Measurements from ENCODE around the gene EXOC6B.

Gene EXOC6B

GRCh38 chr2:72204156-72204785, 621.6 kb downstream of the EXOC6B start:
- Histone ChIP-seq H3K4me3 (ENCODE audit: low read length in 2 of 2) (no peak overlapping the region), H3K9ac (ENCODE audit: low read length in 2 of 2) (no peak overlapping the region), H3K9me3 (ENCODE audit: control insufficient read depth in 2 of 2, low read length in 2 of 2) (no peaks in the 10 kb centered on the region), H3K4me1 (ENCODE audit: control insufficient read depth, insufficient read depth, low read length) (peaks cover 6% of the 10 kb centered on the region), H3K27ac (ENCODE audit: low read length) (no peak overlapping the region), H3K27me3 (ENCODE audit: control insufficient read depth in 1 of 2, insufficient read depth in 2 of 2, low read length in 2 of 2) (no peaks in the 10 kb centered on the region), H3K36me3 (ENCODE audit: control insufficient read depth in 2 of 2, insufficient read depth in 2 of 2, low read length in 2 of 2) (no peaks in the 10 kb centered on the region)

GRCh38 chr2:72198532-72199241, 627.1 kb downstream of the EXOC6B start:
- H3K4me3 ChIP-seq (ENCODE audit: low read length in 2 of 2), result no peak overlapping the region
- no peaks in the 10 kb centered on the region for H3K36me3 ChIP-seq (ENCODE audit: control insufficient read depth in 2 of 2, insufficient read depth in 2 of 2, low read length in 2 of 2)
- H3K27me3 ChIP-seq (ENCODE audit: control insufficient read depth in 1 of 2, insufficient read depth in 2 of 2, low read length in 2 of 2), result no peaks in the 10 kb centered on the region
- H3K9ac ChIP-seq (ENCODE audit: low read length in 2 of 2), result no peak overlapping the region
- H3K27ac ChIP-seq (ENCODE audit: low read length), result no peak overlapping the region
- no peaks in the 10 kb centered on the region for H3K9me3 ChIP-seq (ENCODE audit: control insufficient read depth in 2 of 2, low read length in 2 of 2)
- H3K4me1 ChIP-seq (ENCODE audit: control insufficient read depth, insufficient read depth, low read length), result no peaks in the 10 kb centered on the region

GRCh38 chr2:72193723-72194122, 632.1 kb downstream of the EXOC6B start:
- Histone ChIP-seq H3K27ac (ENCODE audit: low read length) (no peak overlapping the region), H3K9ac (ENCODE audit: low read length in 2 of 2) (no peak overlapping the region), H3K4me3 (ENCODE audit: low read length in 2 of 2) (no peak overlapping the region), H3K9me3 (ENCODE audit: control insufficient read depth in 2 of 2, low read length in 2 of 2) (no peaks in the 10 kb centered on the region), H3K27me3 (ENCODE audit: control insufficient read depth in 1 of 2, insufficient read depth in 2 of 2, low read length in 2 of 2) (no peaks in the 10 kb centered on the region), H3K36me3 (ENCODE audit: control insufficient read depth in 2 of 2, insufficient read depth in 2 of 2, low read length in 2 of 2) (no peaks in the 10 kb centered on the region), H3K4me1 (ENCODE audit: control insufficient read depth, insufficient read depth, low read length) (no peaks in the 10 kb centered on the region)

- H3K27ac ChIP-seq (ENCODE audit: low read length), result no peak overlapping the region
- no peaks in the 10 kb centered on the region for H3K27me3 ChIP-seq (ENCODE audit: control insufficient read depth in 1 of 2, insufficient read depth in 2 of 2, low read length in 2 of 2)
- no peaks in the 10 kb centered on the region for H3K36me3 ChIP-seq (ENCODE audit: control insufficient read depth in 2 of 2, insufficient read depth in 2 of 2, low read length in 2 of 2)
- no peak overlapping the region for H3K4me3 ChIP-seq (ENCODE audit: low read length in 2 of 2)
- no peaks in the 10 kb centered on the region for H3K4me1 ChIP-seq (ENCODE audit: control insufficient read depth, insufficient read depth, low read length)
- H3K9me3 ChIP-seq (ENCODE audit: control insufficient read depth in 2 of 2, low read length in 2 of 2), result no peaks in the 10 kb centered on the region
- H3K9ac ChIP-seq (ENCODE audit: low read length in 2 of 2), result no peak overlapping the region
Observed at GRCh38 chr2:72191441-72191840, 634.4 kb downstream of the EXOC6B start.

GRCh38 chr2:72185206-72185605, 640.6 kb downstream of the EXOC6B start:
- Histone ChIP-seq H3K9me3 (ENCODE audit: control insufficient read depth in 2 of 2, low read length in 2 of 2) (no peaks in the 10 kb centered on the region), H3K27ac (ENCODE audit: low read length) (no peak overlapping the region), H3K27me3 (ENCODE audit: control insufficient read depth in 1 of 2, insufficient read depth in 2 of 2, low read length in 2 of 2) (no peaks in the 10 kb centered on the region), H3K36me3 (ENCODE audit: control insufficient read depth in 2 of 2, insufficient read depth in 2 of 2, low read length in 2 of 2) (peaks cover 0 to 3% of the 10 kb centered on the region in 2 donors), H3K9ac (ENCODE audit: low read length in 2 of 2) (no peak overlapping the region), H3K4me3 (ENCODE audit: low read length in 2 of 2) (no peak overlapping the region), H3K4me1 (ENCODE audit: control insufficient read depth, insufficient read depth, low read length) (peaks cover 3% of the 10 kb centered on the region)

GRCh38 chr2:72183466-72183865, 642.4 kb downstream of the EXOC6B start:
- no peaks in the 10 kb centered on the region for H3K9me3 ChIP-seq (ENCODE audit: control insufficient read depth in 2 of 2, low read length in 2 of 2)
- H3K4me1 ChIP-seq (ENCODE audit: control insufficient read depth, insufficient read depth, low read length), result peaks cover 3% of the 10 kb centered on the region
- no peaks in the 10 kb centered on the region for H3K27me3 ChIP-seq (ENCODE audit: control insufficient read depth in 1 of 2, insufficient read depth in 2 of 2, low read length in 2 of 2)
- no peak overlapping the region for H3K27ac ChIP-seq (ENCODE audit: low read length)
- H3K36me3 ChIP-seq (ENCODE audit: control insufficient read depth in 2 of 2, insufficient read depth in 2 of 2, low read length in 2 of 2), result peaks cover 8 to 11% of the 10 kb centered on the region in 2 donors
- no peak overlapping the region for H3K9ac ChIP-seq (ENCODE audit: low read length in 2 of 2)
- no peak overlapping the region for H3K4me3 ChIP-seq (ENCODE audit: low read length in 2 of 2)

GRCh38 chr2:72183016-72183415, 642.8 kb downstream of the EXOC6B start:
- Histone ChIP-seq H3K27ac (ENCODE audit: low read length) (no peak overlapping the region), H3K4me3 (ENCODE audit: low read length in 2 of 2) (no peak overlapping the region), H3K27me3 (ENCODE audit: control insufficient read depth in 1 of 2, insufficient read depth in 2 of 2, low read length in 2 of 2) (no peaks in the 10 kb centered on the region), H3K9ac (ENCODE audit: low read length in 2 of 2) (no peak overlapping the region), H3K36me3 (ENCODE audit: control insufficient read depth in 2 of 2, insufficient read depth in 2 of 2, low read length in 2 of 2) (peaks cover 8 to 13% of the 10 kb centered on the region in 2 donors), H3K4me1 (ENCODE audit: control insufficient read depth, insufficient read depth, low read length) (peaks cover 3% of the 10 kb centered on the region), H3K9me3 (ENCODE audit: control insufficient read depth in 2 of 2, low read length in 2 of 2) (no peaks in the 10 kb centered on the region)

GRCh38 chr2:72182547-72182946, 643.3 kb downstream of the EXOC6B start:
- Histone ChIP-seq H3K27ac (ENCODE audit: low read length) (no peak overlapping the region), H3K9me3 (ENCODE audit: control insufficient read depth in 2 of 2, low read length in 2 of 2) (no peaks in the 10 kb centered on the region), H3K4me3 (ENCODE audit: low read length in 2 of 2) (no peak overlapping the region), H3K36me3 (ENCODE audit: control insufficient read depth in 2 of 2, insufficient read depth in 2 of 2, low read length in 2 of 2) (peaks cover 10 to 17% of the 10 kb centered on the region in 2 donors), H3K9ac (ENCODE audit: low read length in 2 of 2) (no peak overlapping the region), H3K4me1 (ENCODE audit: control insufficient read depth, insufficient read depth, low read length) (peaks cover 3% of the 10 kb centered on the region), H3K27me3 (ENCODE audit: control insufficient read depth in 1 of 2, insufficient read depth in 2 of 2, low read length in 2 of 2) (no peaks in the 10 kb centered on the region)

- Histone ChIP-seq H3K9me3 (ENCODE audit: control insufficient read depth in 2 of 2, low read length in 2 of 2) (no peaks in the 10 kb centered on the region), H3K27me3 (ENCODE audit: control insufficient read depth in 1 of 2, insufficient read depth in 2 of 2, low read length in 2 of 2) (no peaks in the 10 kb centered on the region), H3K27ac (ENCODE audit: low read length) (no peak overlapping the region)
Observed at GRCh38 chr2:72181616-72182015, 644.2 kb downstream of the EXOC6B start.

GRCh38 chr2:72180351-72180750, 645.5 kb downstream of the EXOC6B start:
- peaks cover 15 to 27% of the 10 kb centered on the region in 2 donors for H3K36me3 ChIP-seq (ENCODE audit: control insufficient read depth in 2 of 2, insufficient read depth in 2 of 2, low read length in 2 of 2)

More at GRCh38 chr2:72181616-72182015, 644.2 kb downstream of the EXOC6B start:
- peaks cover 14 to 22% of the 10 kb centered on the region in 2 donors for H3K36me3 ChIP-seq (ENCODE audit: control insufficient read depth in 2 of 2, insufficient read depth in 2 of 2, low read length in 2 of 2)
- H3K9ac ChIP-seq (ENCODE audit: low read length in 2 of 2), result no peak overlapping the region
- no peak overlapping the region for H3K4me3 ChIP-seq (ENCODE audit: low read length in 2 of 2)
- peaks cover 3% of the 10 kb centered on the region for H3K4me1 ChIP-seq (ENCODE audit: control insufficient read depth, insufficient read depth, low read length)

GRCh38 chr2:72178551-72178950, 647.3 kb downstream of the EXOC6B start:
- Histone ChIP-seq H3K27me3 (ENCODE audit: control insufficient read depth in 1 of 2, insufficient read depth in 2 of 2, low read length in 2 of 2) (no peaks in the 10 kb centered on the region), H3K4me1 (ENCODE audit: control insufficient read depth, insufficient read depth, low read length) (no peaks in the 10 kb centered on the region), H3K4me3 (ENCODE audit: low read length in 2 of 2) (no peak overlapping the region), H3K36me3 (ENCODE audit: control insufficient read depth in 2 of 2, insufficient read depth in 2 of 2, low read length in 2 of 2) (peaks cover 15 to 27% of the 10 kb centered on the region in 2 donors), H3K9ac (ENCODE audit: low read length in 2 of 2) (no peak overlapping the region), H3K27ac (ENCODE audit: low read length) (no peak overlapping the region), H3K9me3 (ENCODE audit: control insufficient read depth in 2 of 2, low read length in 2 of 2) (no peaks in the 10 kb centered on the region)

More at GRCh38 chr2:72180351-72180750, 645.5 kb downstream of the EXOC6B start:
- Histone ChIP-seq H3K27ac (ENCODE audit: low read length) (no peak overlapping the region), H3K9me3 (ENCODE audit: control insufficient read depth in 2 of 2, low read length in 2 of 2) (no peaks in the 10 kb centered on the region), H3K4me1 (ENCODE audit: control insufficient read depth, insufficient read depth, low read length) (peaks cover 2% of the 10 kb centered on the region), H3K4me3 (ENCODE audit: low read length in 2 of 2) (no peak overlapping the region), H3K27me3 (ENCODE audit: control insufficient read depth in 1 of 2, insufficient read depth in 2 of 2, low read length in 2 of 2) (no peaks in the 10 kb centered on the region), H3K9ac (ENCODE audit: low read length in 2 of 2) (no peak overlapping the region)

All from stomach smooth muscle (tissue), 2 donors.